Measurements from ENCODE around the gene SPINT2. TPM values are rescaled to one million over a fixed set of nuclear protein-coding genes. Genes with fewer than 3 reads are reported as not detected.

SPINT2 gene
- total RNA-seq, 1 donor from 2014 or later, result 1.6 TPM

GRCh38 chr19:38289955-38290354 is 25.6 kb downstream of the SPINT2 start:
- H3K4me1 ChIP-seq (ENCODE audit: control insufficient read depth in 3 of 3, insufficient read depth in 3 of 3, low read length in 3 of 3), result no peaks in the 10 kb centered on the region
- H3K36me3 ChIP-seq (ENCODE audit: control insufficient read depth in 3 of 3, insufficient read depth in 3 of 3, low read length in 3 of 3), result no peaks in the 10 kb centered on the region
- no peak overlapping the region for H3K9ac ChIP-seq (ENCODE audit: low read depth in 1 of 3, low read length in 3 of 3)
- H3K9me3 ChIP-seq (ENCODE audit: control insufficient read depth in 3 of 3, low read length in 3 of 3), result no peaks in the 10 kb centered on the region
- peaks cover 0 to 5% (median 0%) of the 10 kb centered on the region in 3 donors for H3K27me3 ChIP-seq (ENCODE audit: control insufficient read depth in 3 of 3, insufficient read depth in 3 of 3, low read length in 3 of 3)
- no peak overlapping the region for H3K4me3 ChIP-seq (ENCODE audit: low read length in 3 of 3)
- no peak overlapping the region for H3K27ac ChIP-seq (ENCODE audit: low read depth, low read length)

- Histone ChIP-seq H3K9ac (ENCODE audit: low read depth in 1 of 3, low read length in 3 of 3) (no peak overlapping the region), H3K9me3 (ENCODE audit: control insufficient read depth in 3 of 3, low read length in 3 of 3) (no peaks in the 10 kb centered on the region), H3K27me3 (ENCODE audit: control insufficient read depth in 3 of 3, insufficient read depth in 3 of 3, low read length in 3 of 3) (peaks cover 0 to 5% (median 0%) of the 10 kb centered on the region in 3 donors), H3K27ac (ENCODE audit: low read depth, low read length) (no peak overlapping the region), H3K4me1 (ENCODE audit: control insufficient read depth in 3 of 3, insufficient read depth in 3 of 3, low read length in 3 of 3) (no peaks in the 10 kb centered on the region), H3K36me3 (ENCODE audit: control insufficient read depth in 3 of 3, insufficient read depth in 3 of 3, low read length in 3 of 3) (no peaks in the 10 kb centered on the region), H3K4me3 (ENCODE audit: low read length in 3 of 3) (no peak overlapping the region)
These were observed 26.3 kb downstream of the SPINT2 start for GRCh38 chr19:38290631-38291147.

GRCh38 chr19:38291855-38292254 is 27.5 kb downstream of the SPINT2 start:
- H3K36me3 ChIP-seq (ENCODE audit: control insufficient read depth in 3 of 3, insufficient read depth in 3 of 3, low read length in 3 of 3), result no peaks in the 10 kb centered on the region
- H3K27me3 ChIP-seq (ENCODE audit: control insufficient read depth in 3 of 3, insufficient read depth in 3 of 3, low read length in 3 of 3), result peaks cover 0 to 5% (median 0%) of the 10 kb centered on the region in 3 donors
- no peaks in the 10 kb centered on the region for H3K9me3 ChIP-seq (ENCODE audit: control insufficient read depth in 3 of 3, low read length in 3 of 3)
- no peak overlapping the region for H3K4me3 ChIP-seq (ENCODE audit: low read length in 3 of 3)
- no peaks in the 10 kb centered on the region for H3K4me1 ChIP-seq (ENCODE audit: control insufficient read depth in 3 of 3, insufficient read depth in 3 of 3, low read length in 3 of 3)
- H3K27ac ChIP-seq (ENCODE audit: low read depth, low read length), result no peak overlapping the region
- H3K9ac ChIP-seq (ENCODE audit: low read depth in 1 of 3, low read length in 3 of 3), result no peak overlapping the region

GRCh38 chr19:38293281-38293680 is 28.9 kb downstream of the SPINT2 start:
- Histone ChIP-seq H3K27me3 (ENCODE audit: control insufficient read depth in 3 of 3, insufficient read depth in 3 of 3, low read length in 3 of 3) (peaks cover 0 to 5% (median 0%) of the 10 kb centered on the region in 3 donors), H3K27ac (ENCODE audit: low read depth, low read length) (no peak overlapping the region), H3K4me1 (ENCODE audit: control insufficient read depth in 3 of 3, insufficient read depth in 3 of 3, low read length in 3 of 3) (no peaks in the 10 kb centered on the region), H3K9ac (ENCODE audit: low read depth in 1 of 3, low read length in 3 of 3) (no peak overlapping the region), H3K9me3 (ENCODE audit: control insufficient read depth in 3 of 3, low read length in 3 of 3) (no peaks in the 10 kb centered on the region), H3K36me3 (ENCODE audit: control insufficient read depth in 3 of 3, insufficient read depth in 3 of 3, low read length in 3 of 3) (no peaks in the 10 kb centered on the region), H3K4me3 (ENCODE audit: low read length in 3 of 3) (no peak overlapping the region)

- Histone ChIP-seq H3K9me3 (ENCODE audit: control insufficient read depth in 3 of 3, low read length in 3 of 3) (no peaks in the 10 kb centered on the region), H3K9ac (ENCODE audit: low read depth in 1 of 3, low read length in 3 of 3) (no peak overlapping the region), H3K36me3 (ENCODE audit: control insufficient read depth in 3 of 3, insufficient read depth in 3 of 3, low read length in 3 of 3) (no peaks in the 10 kb centered on the region), H3K4me3 (ENCODE audit: low read length in 3 of 3) (no peak overlapping the region), H3K27ac (ENCODE audit: low read depth, low read length) (no peak overlapping the region), H3K4me1 (ENCODE audit: control insufficient read depth in 3 of 3, insufficient read depth in 3 of 3, low read length in 3 of 3) (no peaks in the 10 kb centered on the region), H3K27me3 (ENCODE audit: control insufficient read depth in 3 of 3, insufficient read depth in 3 of 3, low read length in 3 of 3) (no peaks in the 10 kb centered on the region)
These were observed 29.7 kb downstream of the SPINT2 start for GRCh38 chr19:38294090-38294489.

- no peak overlapping the region for H3K27ac ChIP-seq (ENCODE audit: low read depth, low read length)
- H3K9ac ChIP-seq (ENCODE audit: low read depth in 1 of 3, low read length in 3 of 3), result no peak overlapping the region
- no peaks in the 10 kb centered on the region for H3K9me3 ChIP-seq (ENCODE audit: control insufficient read depth in 3 of 3, low read length in 3 of 3)
- no peaks in the 10 kb centered on the region for H3K27me3 ChIP-seq (ENCODE audit: control insufficient read depth in 3 of 3, insufficient read depth in 3 of 3, low read length in 3 of 3)
- no peak overlapping the region for H3K4me3 ChIP-seq (ENCODE audit: low read length in 3 of 3)
- no peaks in the 10 kb centered on the region for H3K36me3 ChIP-seq (ENCODE audit: control insufficient read depth in 3 of 3, insufficient read depth in 3 of 3, low read length in 3 of 3)
- peaks cover 0 to 3% (median 0%) of the 10 kb centered on the region in 3 donors for H3K4me1 ChIP-seq (ENCODE audit: control insufficient read depth in 3 of 3, insufficient read depth in 3 of 3, low read length in 3 of 3)
These were observed 34.7 kb downstream of the SPINT2 start for GRCh38 chr19:38298821-38299680.

GRCh38 chr19:38303517-38304351 is 39.4 kb downstream of the SPINT2 start, which contains the start of gene C19orf33:
TSS of gene C19orf33 (plus strand) at chr19:38304251. CDS start at chr19:38304262, 11 bp downstream.
- peak within 1 kb of the TSS in 1 of 3 donors; percentile 41 for H3K4me3 ChIP-seq (ENCODE audit: low read length in 3 of 3)
- no peaks in the 10 kb centered on the region for H3K27me3 ChIP-seq (ENCODE audit: control insufficient read depth in 3 of 3, insufficient read depth in 3 of 3, low read length in 3 of 3)
- peaks cover 0 to 3% (median 0%) of the 10 kb centered on the region in 3 donors for H3K4me1 ChIP-seq (ENCODE audit: control insufficient read depth in 3 of 3, insufficient read depth in 3 of 3, low read length in 3 of 3)
- peaks cover 15 to 20% (median 19%) of the 10 kb centered on the region in 3 donors for H3K36me3 ChIP-seq (ENCODE audit: control insufficient read depth in 3 of 3, insufficient read depth in 3 of 3, low read length in 3 of 3)
- H3K27ac ChIP-seq (ENCODE audit: low read depth, low read length), result no peak within 1 kb of the TSS
- H3K9ac ChIP-seq (ENCODE audit: low read depth in 1 of 3, low read length in 3 of 3), result peak within 1 kb of the TSS in 1 of 3 donors; percentile 8
- H3K9me3 ChIP-seq (ENCODE audit: control insufficient read depth in 3 of 3, low read length in 3 of 3), result no peaks in the 10 kb centered on the region

- H3K9ac ChIP-seq (ENCODE audit: low read depth in 1 of 3, low read length in 3 of 3), result peak overlapping the region in 1 of 3 donors; percentile 8
- H3K36me3 ChIP-seq (ENCODE audit: control insufficient read depth in 3 of 3, insufficient read depth in 3 of 3, low read length in 3 of 3), result peaks cover 15 to 23% (median 19%) of the 10 kb centered on the region in 3 donors
- H3K4me3 ChIP-seq (ENCODE audit: low read length in 3 of 3), result peak overlapping the region in 1 of 3 donors; percentile 41
- H3K27me3 ChIP-seq (ENCODE audit: control insufficient read depth in 3 of 3, insufficient read depth in 3 of 3, low read length in 3 of 3), result no peaks in the 10 kb centered on the region
- no peaks in the 10 kb centered on the region for H3K9me3 ChIP-seq (ENCODE audit: control insufficient read depth in 3 of 3, low read length in 3 of 3)
- H3K4me1 ChIP-seq (ENCODE audit: control insufficient read depth in 3 of 3, insufficient read depth in 3 of 3, low read length in 3 of 3), result peaks cover 0 to 3% (median 0%) of the 10 kb centered on the region in 3 donors
- H3K27ac ChIP-seq (ENCODE audit: low read depth, low read length), result no peak overlapping the region
These were observed 40.0 kb downstream of the SPINT2 start for GRCh38 chr19:38304352-38304865.

- Histone ChIP-seq H3K27me3 (ENCODE audit: control insufficient read depth in 3 of 3, insufficient read depth in 3 of 3, low read length in 3 of 3) (no peaks in the 10 kb centered on the region), H3K9ac (ENCODE audit: low read depth in 1 of 3, low read length in 3 of 3) (no peak overlapping the region), H3K4me3 (ENCODE audit: low read length in 3 of 3) (peak overlapping the region in 1 of 3 donors; percentile 41), H3K36me3 (ENCODE audit: control insufficient read depth in 3 of 3, insufficient read depth in 3 of 3, low read length in 3 of 3) (peaks cover 15 to 23% (median 19%) of the 10 kb centered on the region in 3 donors), H3K27ac (ENCODE audit: low read depth, low read length) (no peak overlapping the region), H3K4me1 (ENCODE audit: control insufficient read depth in 3 of 3, insufficient read depth in 3 of 3, low read length in 3 of 3) (peaks cover 0 to 3% (median 0%) of the 10 kb centered on the region in 3 donors), H3K9me3 (ENCODE audit: control insufficient read depth in 3 of 3, low read length in 3 of 3) (no peaks in the 10 kb centered on the region)
These were observed 40.6 kb downstream of the SPINT2 start for GRCh38 chr19:38304866-38305429.
